ENCODE data around the gene MAP6.

Gene MAP6

GRCh38 chr11:75631086-75631730 lies 37.6 kb downstream of the MAP6 start:
- no peaks in the 10 kb centered on the region for H3K9me3 ChIP-seq (ENCODE audit: control insufficient read depth in 2 of 2, low read length in 2 of 2)

GRCh38 chr11:75627906-75628668 lies 40.8 kb downstream of the MAP6 start:
- H3K4me3 ChIP-seq (ENCODE audit: low read length in 2 of 2), result no peak overlapping the region
- H3K27ac ChIP-seq (ENCODE audit: low read length), result no peak overlapping the region
- no peak overlapping the region for H3K9ac ChIP-seq (ENCODE audit: low read length in 2 of 2)
- H3K9me3 ChIP-seq (ENCODE audit: control insufficient read depth in 2 of 2, low read length in 2 of 2), result no peaks in the 10 kb centered on the region
- peaks cover 0 to 2% of the 10 kb centered on the region in 2 donors for H3K36me3 ChIP-seq (ENCODE audit: control insufficient read depth in 2 of 2, insufficient read depth in 2 of 2, low read length in 2 of 2)
- no peaks in the 10 kb centered on the region for H3K27me3 ChIP-seq (ENCODE audit: control insufficient read depth in 1 of 2, insufficient read depth in 2 of 2, low read length in 2 of 2)
- H3K4me1 ChIP-seq (ENCODE audit: control insufficient read depth, insufficient read depth, low read length), result no peaks in the 10 kb centered on the region

More at GRCh38 chr11:75631086-75631730, 37.6 kb downstream of the MAP6 start:
- Histone ChIP-seq H3K9ac (ENCODE audit: low read length in 2 of 2) (no peak overlapping the region), H3K27ac (ENCODE audit: low read length) (no peak overlapping the region), H3K27me3 (ENCODE audit: control insufficient read depth in 1 of 2, insufficient read depth in 2 of 2, low read length in 2 of 2) (no peaks in the 10 kb centered on the region), H3K4me3 (ENCODE audit: low read length in 2 of 2) (no peak overlapping the region), H3K4me1 (ENCODE audit: control insufficient read depth, insufficient read depth, low read length) (peaks cover 13% of the 10 kb centered on the region), H3K36me3 (ENCODE audit: control insufficient read depth in 2 of 2, insufficient read depth in 2 of 2, low read length in 2 of 2) (no peaks in the 10 kb centered on the region)

- no peaks in the 10 kb centered on the region for H3K27me3 ChIP-seq (ENCODE audit: control insufficient read depth in 1 of 2, insufficient read depth in 2 of 2, low read length in 2 of 2)
- no peak overlapping the region for H3K27ac ChIP-seq (ENCODE audit: low read length)
- H3K9me3 ChIP-seq (ENCODE audit: control insufficient read depth in 2 of 2, low read length in 2 of 2), result no peaks in the 10 kb centered on the region
- no peaks in the 10 kb centered on the region for H3K4me1 ChIP-seq (ENCODE audit: control insufficient read depth, insufficient read depth, low read length)
- H3K36me3 ChIP-seq (ENCODE audit: control insufficient read depth in 2 of 2, insufficient read depth in 2 of 2, low read length in 2 of 2), result peaks cover 0 to 2% of the 10 kb centered on the region in 2 donors
- H3K4me3 ChIP-seq (ENCODE audit: low read length in 2 of 2), result no peak overlapping the region
- no peak overlapping the region for H3K9ac ChIP-seq (ENCODE audit: low read length in 2 of 2)
Measured at GRCh38 chr11:75626889-75627529, 41.8 kb downstream of the MAP6 start.

- H3K4me1 ChIP-seq (ENCODE audit: control insufficient read depth, insufficient read depth, low read length), result no peaks in the 10 kb centered on the region
- H3K9ac ChIP-seq (ENCODE audit: low read length in 2 of 2), result no peak overlapping the region
- H3K27me3 ChIP-seq (ENCODE audit: control insufficient read depth in 1 of 2, insufficient read depth in 2 of 2, low read length in 2 of 2), result no peaks in the 10 kb centered on the region
- H3K36me3 ChIP-seq (ENCODE audit: control insufficient read depth in 2 of 2, insufficient read depth in 2 of 2, low read length in 2 of 2), result peaks cover 0 to 2% of the 10 kb centered on the region in 2 donors
- H3K4me3 ChIP-seq (ENCODE audit: low read length in 2 of 2), result no peak overlapping the region
- no peak overlapping the region for H3K27ac ChIP-seq (ENCODE audit: low read length)
- no peaks in the 10 kb centered on the region for H3K9me3 ChIP-seq (ENCODE audit: control insufficient read depth in 2 of 2, low read length in 2 of 2)
Measured at GRCh38 chr11:75625991-75626888, 42.6 kb downstream of the MAP6 start.

- no peaks in the 10 kb centered on the region for H3K27me3 ChIP-seq (ENCODE audit: control insufficient read depth in 1 of 2, insufficient read depth in 2 of 2, low read length in 2 of 2)
- no peak overlapping the region for H3K9ac ChIP-seq (ENCODE audit: low read length in 2 of 2)
- no peaks in the 10 kb centered on the region for H3K4me1 ChIP-seq (ENCODE audit: control insufficient read depth, insufficient read depth, low read length)
- H3K36me3 ChIP-seq (ENCODE audit: control insufficient read depth in 2 of 2, insufficient read depth in 2 of 2, low read length in 2 of 2), result peaks cover 0 to 2% of the 10 kb centered on the region in 2 donors
- H3K4me3 ChIP-seq (ENCODE audit: low read length in 2 of 2), result no peak overlapping the region
- H3K9me3 ChIP-seq (ENCODE audit: control insufficient read depth in 2 of 2, low read length in 2 of 2), result no peaks in the 10 kb centered on the region
- H3K27ac ChIP-seq (ENCODE audit: low read length), result no peak overlapping the region
Measured at GRCh38 chr11:75625021-75625420, 43.8 kb downstream of the MAP6 start.

- Histone ChIP-seq H3K9ac (ENCODE audit: low read length in 2 of 2) (no peak overlapping the region), H3K4me3 (ENCODE audit: low read length in 2 of 2) (no peak overlapping the region), H3K9me3 (ENCODE audit: control insufficient read depth in 2 of 2, low read length in 2 of 2) (peaks cover 0 to 4% of the 10 kb centered on the region in 2 donors), H3K4me1 (ENCODE audit: control insufficient read depth, insufficient read depth, low read length) (no peaks in the 10 kb centered on the region), H3K27ac (ENCODE audit: low read length) (no peak overlapping the region), H3K27me3 (ENCODE audit: control insufficient read depth in 1 of 2, insufficient read depth in 2 of 2, low read length in 2 of 2) (no peaks in the 10 kb centered on the region), H3K36me3 (ENCODE audit: control insufficient read depth in 2 of 2, insufficient read depth in 2 of 2, low read length in 2 of 2) (no peaks in the 10 kb centered on the region)
Measured at GRCh38 chr11:75616281-75616680, 52.6 kb downstream of the MAP6 start.

- peaks cover 0 to 4% of the 10 kb centered on the region in 2 donors for H3K9me3 ChIP-seq (ENCODE audit: control insufficient read depth in 2 of 2, low read length in 2 of 2)
- H3K36me3 ChIP-seq (ENCODE audit: control insufficient read depth in 2 of 2, insufficient read depth in 2 of 2, low read length in 2 of 2), result no peaks in the 10 kb centered on the region
- no peaks in the 10 kb centered on the region for H3K4me1 ChIP-seq (ENCODE audit: control insufficient read depth, insufficient read depth, low read length)
- no peak overlapping the region for H3K4me3 ChIP-seq (ENCODE audit: low read length in 2 of 2)
- no peaks in the 10 kb centered on the region for H3K27me3 ChIP-seq (ENCODE audit: control insufficient read depth in 1 of 2, insufficient read depth in 2 of 2, low read length in 2 of 2)
- H3K27ac ChIP-seq (ENCODE audit: low read length), result no peak overlapping the region
- no peak overlapping the region for H3K9ac ChIP-seq (ENCODE audit: low read length in 2 of 2)
Measured at GRCh38 chr11:75615751-75616150, 53.1 kb downstream of the MAP6 start.

- Histone ChIP-seq H3K4me3 (ENCODE audit: low read length in 2 of 2) (no peak overlapping the region), H3K9ac (ENCODE audit: low read length in 2 of 2) (no peak overlapping the region), H3K27me3 (ENCODE audit: control insufficient read depth in 1 of 2, insufficient read depth in 2 of 2, low read length in 2 of 2) (no peaks in the 10 kb centered on the region), H3K27ac (ENCODE audit: low read length) (no peak overlapping the region), H3K4me1 (ENCODE audit: control insufficient read depth, insufficient read depth, low read length) (no peaks in the 10 kb centered on the region), H3K9me3 (ENCODE audit: control insufficient read depth in 2 of 2, low read length in 2 of 2) (no peaks in the 10 kb centered on the region), H3K36me3 (ENCODE audit: control insufficient read depth in 2 of 2, insufficient read depth in 2 of 2, low read length in 2 of 2) (peaks cover 0 to 4% of the 10 kb centered on the region in 2 donors)
Measured at GRCh38 chr11:75611823-75612222, 57.0 kb downstream of the MAP6 start.

GRCh38 chr11:75606099-75606498 lies 62.7 kb downstream of the MAP6 start:
- Histone ChIP-seq H3K9me3 (ENCODE audit: control insufficient read depth in 2 of 2, low read length in 2 of 2) (no peaks in the 10 kb centered on the region), H3K27me3 (ENCODE audit: control insufficient read depth in 1 of 2, insufficient read depth in 2 of 2, low read length in 2 of 2) (no peaks in the 10 kb centered on the region), H3K4me1 (ENCODE audit: control insufficient read depth, insufficient read depth, low read length) (no peaks in the 10 kb centered on the region), H3K36me3 (ENCODE audit: control insufficient read depth in 2 of 2, insufficient read depth in 2 of 2, low read length in 2 of 2) (peaks cover 5 to 6% of the 10 kb centered on the region in 2 donors), H3K4me3 (ENCODE audit: low read length in 2 of 2) (no peak overlapping the region), H3K27ac (ENCODE audit: low read length) (no peak overlapping the region), H3K9ac (ENCODE audit: low read length in 2 of 2) (no peak overlapping the region)
